K562 (cell line): ENCODE data around the gene SPIRE1. TPM values are rescaled to one million over a fixed set of nuclear protein-coding genes. Genes with fewer than 3 reads are reported as not detected.

ENCODE experiments used
- ATAC-seq: fragments of 200-7000 bp; cut with Tn5 transposase; 3 replicates; pipeline ENCODE4 v1.9.1; 2020; ENCODE audit warnings: moderate library complexity
- BruUV-seq: library from RNA; stranded (reverse); fragments of 400-500 nt; replicated peaks from 2 replicates; lab custom pipeline; 2021; lab: Mats Ljungman, UMichigan
- CTCF ChIA-PET: fragments of 300-600 bp; formaldehyde crosslinking; extraction: SDS; loops from one replicate; lab custom pipeline; 2021; ENCODE audit warnings: low intra/inter-chr PET ratio; lab: Yijun Ruan, JAX
- POLR2A ChIA-PET: fragments of 300-600, 350-650 bp; sonication (Branson Sonifier 250); formaldehyde crosslinking; extraction: SDS; loops from one replicate; lab custom pipeline; 2021; ENCODE audit warnings: antibody characterized with exemption, inconsistent platforms; lab: Yijun Ruan, JAX
- DNase-seq, 4 experiments: peaks; one replicate each; pipeline versions ENCODE4 v3.0.0 to v3.0.0-alpha.2; 2011 to 2018; ENCODE audit warnings: low spot score in 3 of 4, mixed read lengths in 3 of 4; ENCODE audit errors: extremely low read depth in 1 of 4
- FAIRE-seq: peaks from 2 replicates; lab custom pipeline; 2011; peaks lifted over from hg19 to GRCh38; lab: Jason Lieb, UNC
- H2AFZ ChIP-seq: 2 replicates; pipeline ENCODE4 v1.6.0; 2011; ENCODE audit warnings: low read depth, low read length, control low read depth, inconsistent platforms
- H3K27ac ChIP-seq: fragments of 200-600 bp; 3 replicates; pipeline ENCODE4 v1.8.0; 2011; ENCODE audit warnings: low read depth, mild to moderate bottlenecking, control low read depth, inconsistent platforms, low read length, moderate library complexity, mixed read lengths; ENCODE audit errors: extremely low read depth
- H3K27me3 ChIP-seq, 2 experiments: fragments of 300-600 bp in 1 of 2; 2 replicates in 1 of 2; 3 replicates in 1 of 2; pipeline versions ENCODE4 v1.6.0 to v1.8.0; 2011; ENCODE audit warnings: inconsistent platforms in 2 of 2, low read length in 2 of 2, mild to moderate bottlenecking in 1 of 2, mixed read lengths in 1 of 2, moderate library complexity in 1 of 2; ENCODE audit not compliant: control insufficient read depth in 2 of 2, insufficient read depth in 2 of 2
- H3K36me3 ChIP-seq: fragments of 300-600 bp; 3 replicates; pipeline ENCODE4 v1.8.0; 2011; ENCODE audit warnings: mild to moderate bottlenecking, low read length, inconsistent platforms; ENCODE audit not compliant: control insufficient read depth, insufficient read depth
- H3K4me1 ChIP-seq, 2 experiments: fragments of 200-600 bp in 1 of 2; replicated peaks in 1 of 2; 2 replicates in 1 of 2; 3 replicates in 1 of 2; pipeline versions ENCODE4 v1.5.1 to v1.8.0; 2011; ENCODE audit warnings: inconsistent platforms in 2 of 2, low read length in 2 of 2, mild to moderate bottlenecking in 1 of 2, mixed read lengths in 1 of 2, moderate library complexity in 1 of 2; ENCODE audit not compliant: control insufficient read depth in 2 of 2, insufficient read depth in 2 of 2
- H3K4me2 ChIP-seq: 2 replicates; pipeline ENCODE4 v1.6.1; 2011; ENCODE audit warnings: low read length, control low read depth, inconsistent platforms, mixed read lengths; ENCODE audit not compliant: insufficient read depth
- H3K4me3 ChIP-seq: fragments of 200-600 bp; sonication (generic), shearing (Covaris generic); 2 replicates; pipeline ENCODE4 v1.5.1; 2016; ENCODE audit warnings: control low read depth, inconsistent platforms
- H3K79me2 ChIP-seq: fragments of 200-600 bp; 3 replicates; pipeline ENCODE4 v1.8.0; 2011; ENCODE audit warnings: low read length, inconsistent platforms; ENCODE audit not compliant: control insufficient read depth, insufficient read depth
- H3K9ac ChIP-seq, 2 experiments: 2 replicates each; pipeline versions ENCODE4 v1.6.0 to v1.6.1; 2011; ENCODE audit warnings: low read depth in 2 of 2, low read length in 2 of 2, control low read depth in 1 of 2, inconsistent platforms in 1 of 2, mild to moderate bottlenecking in 1 of 2, mixed read lengths in 1 of 2; ENCODE audit not compliant: insufficient read depth in 1 of 2
- H3K9me1 ChIP-seq: one replicate; pipeline ENCODE4 v1.6.0; 2011; ENCODE audit warnings: inconsistent platforms, mild to moderate bottlenecking, low read length, moderate library complexity; ENCODE audit not compliant: control insufficient read depth, insufficient read depth
- H3K9me3 ChIP-seq: replicated peaks from 2 replicates; pipeline ENCODE4 v1.5.1; 2011; ENCODE audit warnings: low read depth, low read length, inconsistent platforms; ENCODE audit not compliant: control insufficient read depth, insufficient read depth
- H4K20me1 ChIP-seq: replicated peaks from 2 replicates; pipeline ENCODE4 v1.6.1; 2011; ENCODE audit warnings: low read length, inconsistent platforms, mixed read lengths; ENCODE audit not compliant: control insufficient read depth, insufficient read depth
- DDX20 ChIP-seq: fragments of 450-650 bp; IDR thresholded peaks from 2 replicates; pipeline ENCODE4 v1.6.1; 2016; ENCODE audit warnings: missing genetic modification characterization, low read depth, mild to moderate bottlenecking, missing compliant biosample characterization, moderate library complexity
- FIP1L1 ChIP-seq: fragments of 200-400 bp; formaldehyde crosslinking; IDR thresholded peaks from 2 replicates; pipeline ENCODE4 v1.6.1; 2018; ENCODE audit warnings: mild to moderate bottlenecking, low read depth, low read length; ENCODE audit not compliant: poor library complexity, severe bottlenecking
- GTF2E2 ChIP-seq: fragments of 200-800 bp; sonication (Bioruptor generic); IDR thresholded peaks from 2 replicates; pipeline ENCODE4 v1.6.1; 2016; ENCODE audit warnings: missing genetic modification characterization, missing compliant biosample characterization
- HMG20A ChIP-seq: fragments of 450-650 bp; formaldehyde crosslinking; conservative IDR thresholded peaks from 2 replicates; pipeline ENCODE4 v1.4.0; 2020; ENCODE audit warnings: mild to moderate bottlenecking, mixed read lengths
- OTX1 ChIP-seq: fragments of 450-650 bp; formaldehyde crosslinking; IDR thresholded peaks from 2 replicates; pipeline ENCODE4 v1.4.0; 2022; ENCODE audit warnings: mild to moderate bottlenecking
- RBM15 ChIP-seq: fragments of 200-400 bp; formaldehyde crosslinking; IDR thresholded peaks from 2 replicates; pipeline ENCODE4 v1.6.1; 2018; ENCODE audit warnings: mild to moderate bottlenecking, low read length, moderate library complexity; ENCODE audit not compliant: insufficient read depth
- TAF9B ChIP-seq: fragments of 450-650 bp; IDR thresholded peaks from 2 replicates; pipeline ENCODE4 v1.6.1; 2018; ENCODE audit warnings: mild to moderate bottlenecking; ENCODE audit not compliant: partially characterized antibody
- ZBTB7A ChIP-seq: IDR thresholded peaks from 2 replicates; pipeline ENCODE4 v1.6.1; 2011; ENCODE audit warnings: low read depth, mild to moderate bottlenecking, low read length, moderate library complexity, borderline replicate concordance; ENCODE audit not compliant: control insufficient read depth
- ZNF830 ChIP-seq: fragments of 250-450 bp; sonication (Bioruptor Pico); IDR thresholded peaks from 2 replicates; pipeline ENCODE4 v1.5.0; 2021; ENCODE audit warnings: mild to moderate bottlenecking
- WGBS: fragments of 100-300 bp; shearing (Covaris generic); methylation state at CpG from one replicate; pipeline ENCODE4 v1.1.6; 2016; ENCODE audit warnings: low coverage, mixed read lengths; ENCODE audit not compliant: insufficient coverage; ENCODE audit errors: missing lambda C conversion rate; 5-methylcytosine and 5-hydroxymethylcytosine counted together
- in situ Hi-C: fragments of 300-500 bp; cut with MboI; formaldehyde crosslinking; loops from 4 replicates; pipeline ENCODE4 v1.15.0; 2018; ENCODE audit warnings: inconsistent platforms, mixed read lengths
- intact Hi-C: fragments of 100-400 bp; cut with micrococcal nuclease; formaldehyde crosslinking; loops from 2 replicates; pipeline ENCODE4 v1.14.2; 2022
- polyA plus RNA-seq, 8 experiments: library from polyadenylated mRNA; depleted of rRNA in 4 of 8; stranded (reverse) in 5 of 8; unstranded in 3 of 8; fragments of >200 nt; fragmentation: Nextera tagmentation in 2 of 8; fragmentation: Illumina TruSeq in 1 of 8; extraction: Ambion mirVana in 2 of 8; extraction: Trizol in 1 of 8; gene quantifications; 2 replicates each; pipeline versions ENCODE4 v1.2.1 to v1.2.3, GENCODE V29; 2011 to 2014; ENCODE audit warnings: inconsistent platforms in 1 of 8, missing spikeins in 1 of 8
- total RNA-seq, 7 experiments: library from RNA; depleted of rRNA in 6 of 7; stranded (reverse); fragments of >200 nt in 6 of 7; fragmentation: Illumina TruSeq in 2 of 7; extraction: Trizol in 2 of 7; gene quantifications; 2 replicates each; pipeline versions ENCODE4 v1.2.1 to v1.2.3, GENCODE V29; 2011 to 2021; ENCODE audit warnings: low replicate concordance in 1 of 7

SPIRE1 gene
- total and polyA plus RNA-seq, 9 of the 15 experiments (the other 6 are each of a cell fraction or from before 2014, with no cell fraction given), result 2.9 to 14.0 (median 10.2) TPM

DNA sequence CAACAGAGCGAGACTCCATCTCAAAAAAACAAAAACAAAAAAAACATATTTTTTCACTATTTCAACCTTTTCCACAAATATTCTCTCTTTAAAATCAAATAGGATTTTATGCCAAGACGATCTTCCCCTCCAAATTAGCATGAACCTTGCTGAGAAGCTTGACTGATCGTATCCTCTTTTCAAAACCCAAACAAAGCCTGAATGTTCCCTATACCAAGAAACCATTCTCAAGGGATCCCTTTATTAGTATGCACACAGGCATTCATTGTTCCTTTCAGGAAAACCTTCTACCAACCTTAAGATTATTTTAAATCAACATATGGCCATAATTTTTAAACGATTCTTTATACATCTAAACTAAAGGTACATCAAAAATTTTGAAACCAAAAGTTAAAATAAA, 6.3 kb downstream of the SPIRE1 start:
- H3K27me3 ChIP-seq, result no peaks in the 10 kb centered on the region
- FAIRE-seq, result no peak
- CTCF ChIA-PET, result no interaction called here
- peaks cover 0 to 18% of the 10 kb centered on the region in 2 experiments; a peak in 3 of 5 replicates for H3K4me1 ChIP-seq
- no peak overlapping the region for H3K9ac ChIP-seq
- ATAC-seq, result no peak
- no peak overlapping the region for H3K4me2 ChIP-seq
- POLR2A ChIA-PET, result interaction anchor here (1.8 kb wide), 1 partner anchor 11 kb away, joined by 4 read pairs; no protein-coding TSS in a partner anchor
- in situ Hi-C loops, result no loop called here
- peaks cover 7% of the 10 kb centered on the region; the same call in 1 of the 2 replicates for H4K20me1 ChIP-seq
- peaks cover 57% of the 10 kb centered on the region for H3K79me2 ChIP-seq
- H3K9me3 ChIP-seq, result no peaks in the 10 kb centered on the region
- no peaks in the 10 kb centered on the region for H3K9me1 ChIP-seq
- no peak overlapping the region for H2AFZ ChIP-seq
- no TSS peak for BruUV-seq
- no peak for TF ChIP-seq ZNF830 (CRISPR knock-in tag)
- no peak for TF ChIP-seq HMG20A (CRISPR knock-in tag)
- no peak for TF ChIP-seq RBM15
- no peak for TF ChIP-seq TAF9B
- no peak for TF ChIP-seq GTF2E2 (tag)
- no peak for TF ChIP-seq FIP1L1
- TF ChIP-seq OTX1 (CRISPR knock-in tag), result no peak
- no peak for TF ChIP-seq DDX20
- TF ChIP-seq ZBTB7A, result no peak
- TF ChIP-seq, all 486 proteins: peak for 0
- no peak overlapping the region for H3K4me3 ChIP-seq
- H3K36me3 ChIP-seq, result peaks cover 11% of the 10 kb centered on the region; the same call in 2 of the 3 replicates
- no peak for DNase-seq
- intact Hi-C loops, result loop anchor here (10.0 kb wide), 1 partner anchor 177 kb away; no protein-coding TSS in a partner anchor
- H3K27ac ChIP-seq, result no peak overlapping the region
- 79% methylated on average over 4 of the region's 4 CpGs for WGBS
